ENCODE measurements around the gene WDPCP.
A peak's percentile ranks its signal among the peaks of the same experiment; 100 is the strongest.
"Not testable (repeated sequence)": the region's sequence is repeated elsewhere in the genome, so short reads cannot be mapped to it uniquely, and the experiment has no call there.

Gene WDPCP

GRCh38 chr2:63587814-63588384 is 378 bp downstream of the WDPCP start:
- H3K4me1 ChIP-seq (ENCODE audit: control insufficient read depth, insufficient read depth, low read length) = peaks cover 8% of the 10 kb centered on the region
- no peaks in the 10 kb centered on the region for H3K27me3 ChIP-seq (ENCODE audit: control insufficient read depth, insufficient read depth, low read length)
- H3K9me3 ChIP-seq (ENCODE audit: control insufficient read depth, low read length) = no peaks in the 10 kb centered on the region
- H3K36me3 ChIP-seq (ENCODE audit: control insufficient read depth, insufficient read depth, low read length) = no peaks in the 10 kb centered on the region
- H3K4me3 ChIP-seq (ENCODE audit: low read length) = peak overlapping the region; percentile 90
- H3K9ac ChIP-seq (ENCODE audit: low read length) = peak overlapping the region; percentile 83

GRCh38 chr2:63582873-63583272 is 5.4 kb downstream of the WDPCP start:
- no peaks in the 10 kb centered on the region for H3K36me3 ChIP-seq (ENCODE audit: control insufficient read depth, insufficient read depth, low read length)
- H3K4me3 ChIP-seq (ENCODE audit: low read length) = no peak overlapping the region
- peaks cover 6% of the 10 kb centered on the region for H3K4me1 ChIP-seq (ENCODE audit: control insufficient read depth, insufficient read depth, low read length)
- no peak overlapping the region for H3K9ac ChIP-seq (ENCODE audit: low read length)
- no peaks in the 10 kb centered on the region for H3K27me3 ChIP-seq (ENCODE audit: control insufficient read depth, insufficient read depth, low read length)
- H3K9me3 ChIP-seq (ENCODE audit: control insufficient read depth, low read length) = no peaks in the 10 kb centered on the region

GRCh38 chr2:63581298-63581961 is 6.8 kb downstream of the WDPCP start:
- H3K36me3 ChIP-seq (ENCODE audit: control insufficient read depth, insufficient read depth, low read length) = no peaks in the 10 kb centered on the region
- no peaks in the 10 kb centered on the region for H3K4me1 ChIP-seq (ENCODE audit: control insufficient read depth, insufficient read depth, low read length)
- H3K9me3 ChIP-seq (ENCODE audit: control insufficient read depth, low read length) = no peaks in the 10 kb centered on the region
- no peak overlapping the region for H3K9ac ChIP-seq (ENCODE audit: low read length)
- no peak overlapping the region for H3K4me3 ChIP-seq (ENCODE audit: low read length)
- H3K27me3 ChIP-seq (ENCODE audit: control insufficient read depth, insufficient read depth, low read length) = no peaks in the 10 kb centered on the region

GRCh38 chr2:63580651-63581297 is 7.5 kb downstream of the WDPCP start:
- H3K9ac ChIP-seq (ENCODE audit: low read length) = no peak overlapping the region
- H3K27me3 ChIP-seq (ENCODE audit: control insufficient read depth, insufficient read depth, low read length) = no peaks in the 10 kb centered on the region
- H3K9me3 ChIP-seq (ENCODE audit: control insufficient read depth, low read length) = no peaks in the 10 kb centered on the region
- no peaks in the 10 kb centered on the region for H3K4me1 ChIP-seq (ENCODE audit: control insufficient read depth, insufficient read depth, low read length)
- H3K4me3 ChIP-seq (ENCODE audit: low read length) = no peak overlapping the region
- H3K36me3 ChIP-seq (ENCODE audit: control insufficient read depth, insufficient read depth, low read length) = no peaks in the 10 kb centered on the region

GRCh38 chr2:63578767-63579166 is 9.5 kb downstream of the WDPCP start:
- no peaks in the 10 kb centered on the region for H3K4me1 ChIP-seq (ENCODE audit: control insufficient read depth, insufficient read depth, low read length)
- no peaks in the 10 kb centered on the region for H3K36me3 ChIP-seq (ENCODE audit: control insufficient read depth, insufficient read depth, low read length)
- no peaks in the 10 kb centered on the region for H3K9me3 ChIP-seq (ENCODE audit: control insufficient read depth, low read length)
- H3K4me3 ChIP-seq (ENCODE audit: low read length) = no peak overlapping the region
- H3K9ac ChIP-seq (ENCODE audit: low read length) = no peak overlapping the region
- H3K27me3 ChIP-seq (ENCODE audit: control insufficient read depth, insufficient read depth, low read length) = no peaks in the 10 kb centered on the region

- Histone ChIP-seq H3K4me1 (ENCODE audit: control insufficient read depth, insufficient read depth, low read length) (no peaks in the 10 kb centered on the region), H3K9me3 (ENCODE audit: control insufficient read depth, low read length) (no peaks in the 10 kb centered on the region), H3K36me3 (ENCODE audit: control insufficient read depth, insufficient read depth, low read length) (no peaks in the 10 kb centered on the region), H3K4me3 (ENCODE audit: low read length) (no peak overlapping the region), H3K9ac (ENCODE audit: low read length) (no peak overlapping the region), H3K27me3 (ENCODE audit: control insufficient read depth, insufficient read depth, low read length) (no peaks in the 10 kb centered on the region)
These were observed 11.7 kb downstream of the WDPCP start for GRCh38 chr2:63576546-63576945.

GRCh38 chr2:63573726-63574345 is 14.4 kb downstream of the WDPCP start:
- not testable (repeated sequence) for H3K4me1 ChIP-seq (ENCODE audit: control insufficient read depth, insufficient read depth, low read length); H3K9ac ChIP-seq (ENCODE audit: low read length); H3K4me3 ChIP-seq (ENCODE audit: low read length); H3K36me3 ChIP-seq (ENCODE audit: control insufficient read depth, insufficient read depth, low read length); H3K9me3 ChIP-seq (ENCODE audit: control insufficient read depth, low read length); H3K27me3 ChIP-seq (ENCODE audit: control insufficient read depth, insufficient read depth, low read length)

- H3K9me3 ChIP-seq (ENCODE audit: control insufficient read depth, low read length); H3K4me1 ChIP-seq (ENCODE audit: control insufficient read depth, insufficient read depth, low read length); H3K9ac ChIP-seq (ENCODE audit: low read length); H3K4me3 ChIP-seq (ENCODE audit: low read length); H3K27me3 ChIP-seq (ENCODE audit: control insufficient read depth, insufficient read depth, low read length); H3K36me3 ChIP-seq (ENCODE audit: control insufficient read depth, insufficient read depth, low read length): not testable (repeated sequence)
These were observed 15.3 kb downstream of the WDPCP start for GRCh38 chr2:63573026-63573425.

GRCh38 chr2:63572001-63572400 is 16.3 kb downstream of the WDPCP start:
- Histone ChIP-seq H3K9ac (ENCODE audit: low read length) (no peak overlapping the region), H3K4me3 (ENCODE audit: low read length) (no peak overlapping the region), H3K9me3 (ENCODE audit: control insufficient read depth, low read length) (no peaks in the 10 kb centered on the region), H3K4me1 (ENCODE audit: control insufficient read depth, insufficient read depth, low read length) (no peaks in the 10 kb centered on the region), H3K27me3 (ENCODE audit: control insufficient read depth, insufficient read depth, low read length) (no peaks in the 10 kb centered on the region), H3K36me3 (ENCODE audit: control insufficient read depth, insufficient read depth, low read length) (no peaks in the 10 kb centered on the region)

GRCh38 chr2:63571291-63571690 is 17.0 kb downstream of the WDPCP start:
- no peaks in the 10 kb centered on the region for H3K36me3 ChIP-seq (ENCODE audit: control insufficient read depth, insufficient read depth, low read length)

GRCh38 chr2:63569740-63570139 is 18.5 kb downstream of the WDPCP start:
- Histone ChIP-seq H3K36me3 (ENCODE audit: control insufficient read depth, insufficient read depth, low read length) (no peaks in the 10 kb centered on the region), H3K27me3 (ENCODE audit: control insufficient read depth, insufficient read depth, low read length) (no peaks in the 10 kb centered on the region), H3K9ac (ENCODE audit: low read length) (no peak overlapping the region), H3K4me3 (ENCODE audit: low read length) (no peak overlapping the region), H3K4me1 (ENCODE audit: control insufficient read depth, insufficient read depth, low read length) (no peaks in the 10 kb centered on the region), H3K9me3 (ENCODE audit: control insufficient read depth, low read length) (no peaks in the 10 kb centered on the region)

More at GRCh38 chr2:63571291-63571690, 17.0 kb downstream of the WDPCP start:
- Histone ChIP-seq H3K4me1 (ENCODE audit: control insufficient read depth, insufficient read depth, low read length) (no peaks in the 10 kb centered on the region), H3K4me3 (ENCODE audit: low read length) (no peak overlapping the region), H3K27me3 (ENCODE audit: control insufficient read depth, insufficient read depth, low read length) (no peaks in the 10 kb centered on the region), H3K9me3 (ENCODE audit: control insufficient read depth, low read length) (no peaks in the 10 kb centered on the region), H3K9ac (ENCODE audit: low read length) (no peak overlapping the region)

GRCh38 chr2:63562751-63563150 is 25.5 kb downstream of the WDPCP start:
- Histone ChIP-seq H3K27me3 (ENCODE audit: control insufficient read depth, insufficient read depth, low read length) (no peaks in the 10 kb centered on the region), H3K36me3 (ENCODE audit: control insufficient read depth, insufficient read depth, low read length) (no peaks in the 10 kb centered on the region), H3K4me1 (ENCODE audit: control insufficient read depth, insufficient read depth, low read length) (no peaks in the 10 kb centered on the region), H3K9me3 (ENCODE audit: control insufficient read depth, low read length) (no peaks in the 10 kb centered on the region), H3K4me3 (ENCODE audit: low read length) (no peak overlapping the region), H3K9ac (ENCODE audit: low read length) (no peak overlapping the region)

All from mucosa of stomach (tissue), 1 donor.